GM19025 (cell line): ENCODE measurements around the gene CCSAP.
"Not testable (repeated sequence)": the region's sequence is repeated elsewhere in the genome, so short reads cannot be mapped to it uniquely, and the experiment has no call there.

Experiments
- ATAC-seq: cut with Tn5 transposase; IDR thresholded peaks from one replicate; pipeline ENCODE4 v1.9.1; 2021; ENCODE audit warnings: mild to moderate bottlenecking, low read depth, moderate library complexity; ENCODE audit not compliant: unreplicated experiment

The CCSAP gene

DNA sequence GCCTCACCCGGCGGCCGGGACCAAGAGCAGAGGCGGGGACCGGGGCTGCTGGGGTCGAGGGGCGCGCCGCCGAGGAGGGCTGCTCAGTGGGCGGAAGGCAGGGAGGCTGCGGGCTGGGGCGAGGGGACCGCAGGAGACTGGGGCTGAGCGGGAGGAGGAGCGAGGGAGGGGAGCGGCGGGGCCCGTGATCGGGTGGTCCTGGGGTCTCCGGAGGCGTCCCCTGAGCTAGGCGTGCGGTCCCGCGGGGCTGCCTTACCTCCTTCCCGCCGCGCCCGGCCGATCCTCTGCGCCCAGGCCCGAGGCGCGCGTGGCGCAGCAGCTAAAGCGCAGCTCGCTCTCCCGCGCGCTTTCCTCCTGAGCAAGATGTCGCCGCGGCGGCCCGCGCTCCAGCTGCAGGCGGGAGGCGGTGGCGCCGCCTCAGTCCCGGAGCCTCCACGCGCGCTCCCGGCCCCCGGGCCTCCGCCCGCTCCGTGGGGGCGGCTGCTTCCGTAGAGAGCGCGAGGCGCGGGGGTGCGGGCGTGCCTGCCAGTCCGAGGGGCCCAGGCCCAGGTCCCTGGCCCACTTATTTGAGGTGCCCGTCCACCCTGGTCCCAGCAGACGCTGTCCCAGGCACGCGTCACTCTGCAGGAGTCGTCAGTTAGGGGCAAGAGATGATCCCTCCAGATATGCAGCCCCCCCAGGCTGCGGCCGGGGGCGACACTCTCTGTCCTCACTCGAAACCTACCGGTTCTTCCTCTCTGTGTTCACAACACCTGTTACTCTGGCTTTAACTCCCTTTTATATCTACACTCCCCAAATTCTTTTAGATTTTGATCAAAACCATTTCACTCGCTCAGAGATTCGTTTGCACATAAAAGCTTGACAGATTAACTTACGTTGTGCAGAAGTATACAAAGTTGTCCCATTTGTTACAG lies at the start of gene CCSAP:
TSS of gene CCSAP (minus strand) at position 392 of the 914 bp plus-strand sequence. CDS start 582 bp downstream, outside the sequence.
- ATAC-seq: peak; percentile 33

DNA sequence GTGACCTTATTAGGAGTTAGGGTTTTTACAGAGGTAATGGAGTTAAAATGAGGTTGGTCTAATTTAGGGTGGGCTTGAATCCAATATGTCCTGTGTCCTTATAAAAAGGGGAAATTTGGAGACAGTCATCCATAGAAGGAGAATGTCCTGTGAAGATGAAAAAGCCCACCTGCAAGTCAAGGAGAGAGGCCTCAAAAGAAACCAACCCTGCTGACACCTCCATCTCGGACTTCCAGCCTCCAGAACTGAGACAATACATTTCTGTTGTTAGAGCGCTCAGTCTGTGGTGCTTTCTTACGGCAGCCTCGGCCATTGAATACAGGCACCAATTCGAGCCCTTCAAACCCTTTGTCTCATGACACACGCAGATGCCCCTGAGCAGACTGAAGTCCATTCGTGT lies 47.3 kb upstream of the CCSAP start:
- no peak for ATAC-seq

GRCh38 chr1:229388897-229389580 lies 46.2 kb upstream of the CCSAP start:
- no peak for ATAC-seq

DNA sequence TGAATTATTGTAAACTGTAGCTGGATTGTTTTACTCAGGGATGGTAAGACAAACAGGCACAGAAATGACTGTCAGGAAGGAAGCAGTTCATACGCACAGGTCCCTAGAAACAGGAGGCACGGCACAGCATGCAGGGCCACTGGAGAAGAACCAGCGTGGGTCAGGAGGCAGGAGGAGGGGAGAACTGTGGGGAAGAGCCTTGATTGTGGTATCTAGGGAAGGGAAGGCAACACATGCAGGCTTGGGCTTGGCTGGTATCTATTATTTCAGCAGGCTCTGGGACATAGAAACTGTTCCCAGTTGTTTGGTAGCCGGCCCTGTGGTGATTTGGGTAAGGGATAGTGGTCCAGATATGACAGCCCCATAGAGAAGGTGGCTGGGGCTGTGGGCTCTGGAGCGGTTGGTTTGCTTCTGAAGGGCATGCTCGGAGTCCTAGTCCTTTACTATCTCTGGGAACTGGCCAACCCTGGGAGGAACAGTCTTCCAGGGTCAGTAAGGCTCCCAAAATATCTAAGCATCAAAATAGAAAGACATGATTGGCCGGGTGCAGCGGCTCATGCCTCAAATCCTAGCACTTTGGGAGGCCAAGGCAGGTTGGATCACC lies 43.1 kb upstream of the CCSAP start:
- no peak for ATAC-seq

- ATAC-seq: no peak
These were observed 42.0 kb upstream of the CCSAP start for GRCh38 chr1:229384822-229385221.

DNA sequence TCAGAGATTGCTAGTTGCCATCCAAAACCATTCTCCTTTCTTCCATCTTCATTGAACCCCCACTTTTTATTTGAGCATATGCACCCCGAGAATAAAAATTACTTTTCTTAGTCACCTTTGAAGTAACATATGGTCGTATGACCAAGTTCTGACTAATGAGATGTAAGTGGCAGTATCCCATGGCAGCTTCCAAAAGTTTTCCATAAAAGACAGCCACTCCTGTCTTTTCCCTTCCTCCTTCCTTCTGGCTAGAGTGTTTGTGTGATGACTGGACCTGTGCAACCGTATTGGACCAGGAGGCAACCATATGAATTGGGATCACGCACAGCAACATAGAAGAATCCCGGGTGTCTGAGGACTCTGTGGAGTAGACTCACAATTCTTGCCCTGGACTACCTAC lies 41.1 kb upstream of the CCSAP start:
- ATAC-seq: no peak

DNA sequence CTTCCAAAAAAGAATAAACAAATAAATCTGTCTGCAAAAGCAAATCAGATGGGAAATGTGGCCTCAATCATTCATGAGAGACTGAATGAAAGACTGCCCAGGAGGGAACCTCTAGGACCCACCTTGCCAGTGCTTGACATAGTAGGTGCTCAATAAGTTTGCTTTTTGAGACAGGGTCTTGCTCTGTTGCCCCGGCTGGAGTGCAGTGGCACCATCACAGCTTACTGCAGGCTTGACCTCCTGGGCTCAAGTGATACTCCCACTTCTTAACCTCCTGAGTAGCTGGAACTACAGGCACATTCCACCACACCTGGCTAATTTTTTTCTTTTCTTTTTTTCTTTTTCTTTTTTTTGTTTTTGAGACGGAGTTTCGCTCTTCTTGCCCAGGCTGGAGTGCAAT lies 40.3 kb upstream of the CCSAP start:
- ATAC-seq: no peak

DNA sequence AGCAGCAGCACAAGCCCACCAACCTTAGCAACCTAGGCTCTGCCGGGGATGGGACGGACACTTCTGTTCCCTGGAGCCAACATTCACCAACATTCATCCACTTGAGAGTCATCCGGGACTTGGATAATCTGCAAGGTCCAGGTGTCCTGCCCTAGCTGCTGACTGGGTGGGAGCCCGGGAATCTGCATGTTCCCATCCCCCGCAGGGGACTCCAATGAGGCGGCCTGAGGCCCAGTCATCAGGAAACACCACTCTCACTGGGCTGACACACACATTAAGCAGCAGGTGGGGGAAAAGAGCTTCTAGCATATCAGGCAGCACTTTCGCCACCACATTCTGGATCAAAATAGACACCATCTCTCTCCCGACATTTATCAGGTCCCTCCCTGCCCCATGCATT lies 38.4 kb upstream of the CCSAP start:
- ATAC-seq: no peak

- peak; percentile 57 for ATAC-seq
These were observed 37.8 kb upstream of the CCSAP start for GRCh38 chr1:229380536-229381160.

DNA sequence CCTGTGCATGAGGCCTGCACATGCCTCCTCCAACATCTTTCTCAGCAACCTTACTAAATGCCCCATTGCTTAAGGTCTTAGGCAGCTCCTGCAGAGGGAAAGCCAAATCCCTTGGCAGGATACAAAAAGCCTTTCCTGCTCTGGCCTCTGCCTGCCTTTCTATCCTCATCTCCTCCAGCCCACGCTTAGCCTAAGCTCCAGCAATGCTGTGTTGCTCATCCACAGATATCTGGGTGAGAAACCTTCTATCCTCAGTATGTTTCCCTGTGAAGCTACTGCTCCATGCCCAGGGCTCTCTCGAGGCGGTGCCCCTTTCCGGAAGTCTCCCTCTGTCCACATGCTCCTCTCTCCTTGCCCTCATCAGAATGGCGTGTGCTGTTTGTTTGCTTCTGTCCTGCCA lies 37.0 kb upstream of the CCSAP start:
- ATAC-seq: no peak

- ATAC-seq: no peak
These were observed 35.9 kb upstream of the CCSAP start for GRCh38 chr1:229378586-229379367.

DNA sequence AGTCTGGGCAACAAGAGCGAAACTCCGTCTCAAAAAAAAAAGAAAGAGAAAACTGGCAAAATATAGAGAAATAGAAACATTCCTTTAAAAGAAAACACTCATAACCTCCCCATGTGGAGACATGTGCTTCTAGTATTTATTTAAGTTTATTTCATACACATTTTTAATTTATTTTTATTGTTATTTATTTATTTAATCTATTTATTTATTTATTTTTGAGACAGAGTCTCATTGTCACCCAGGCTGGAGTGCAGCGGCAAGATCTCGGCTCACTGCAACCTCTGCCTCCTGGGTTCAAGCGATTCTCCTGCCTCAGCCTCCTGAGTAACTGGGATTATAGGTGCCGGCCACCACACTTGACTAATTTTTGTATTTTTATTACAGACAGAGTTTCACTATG lies 35.2 kb upstream of the CCSAP start:
- not testable (repeated sequence) for ATAC-seq

- no peak for ATAC-seq
These were observed 34.6 kb upstream of the CCSAP start for GRCh38 chr1:229377429-229377828.

- ATAC-seq: no peak
These were observed 33.7 kb upstream of the CCSAP start for GRCh38 chr1:229376521-229376920.

DNA sequence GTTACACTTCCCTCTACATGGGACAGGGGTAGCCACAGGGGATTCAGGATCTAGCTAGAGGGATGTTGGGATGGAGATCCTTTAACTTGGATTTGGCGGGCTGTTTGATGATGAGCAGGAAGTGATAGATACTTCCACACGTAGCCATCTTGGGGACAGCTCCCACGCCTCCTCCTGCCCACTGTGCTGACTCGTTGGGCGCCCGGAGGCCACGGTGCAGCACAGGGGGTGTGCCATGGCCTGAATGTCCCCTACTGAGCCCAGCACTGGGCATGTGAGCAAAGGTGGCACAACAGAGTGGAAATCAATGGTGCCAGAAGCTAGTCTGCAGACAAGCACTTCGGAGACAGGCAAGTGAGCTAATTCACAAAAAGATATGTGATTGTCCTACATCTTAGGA lies 31.6 kb upstream of the CCSAP start:
- no peak for ATAC-seq

- ATAC-seq: no peak
These were observed 30.5 kb upstream of the CCSAP start for GRCh38 chr1:229373395-229373794.

DNA sequence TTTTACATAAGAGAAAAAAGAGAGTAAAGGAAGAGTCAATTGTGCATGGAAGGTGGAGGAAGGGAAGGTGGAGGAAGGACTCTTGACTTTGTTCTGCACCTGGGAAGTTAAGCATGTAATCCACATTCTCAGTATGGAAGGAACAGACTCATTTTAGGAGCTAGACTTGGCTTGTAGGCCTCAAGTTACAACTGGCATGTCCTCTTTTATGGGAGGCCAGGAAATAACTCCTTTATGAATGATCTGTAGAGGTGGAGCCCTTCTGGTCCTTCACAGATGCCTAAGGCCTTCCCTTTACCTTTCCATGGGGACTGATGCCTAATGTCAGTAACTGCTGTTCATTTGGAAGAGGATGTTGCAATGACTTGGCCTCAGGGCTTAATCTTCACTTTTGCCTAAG lies 29.4 kb upstream of the CCSAP start:
- ATAC-seq: no peak

- no peak for ATAC-seq
These were observed 28.8 kb upstream of the CCSAP start for GRCh38 chr1:229371624-229372023.

- ATAC-seq: no peak
These were observed 27.8 kb upstream of the CCSAP start for GRCh38 chr1:229370601-229371021.

- peak; percentile 72 for ATAC-seq
These were observed 25.5 kb upstream of the CCSAP start for GRCh38 chr1:229368347-229368746.
